NCI-H1092 treated with DMSO at 0.1 percent for 48 hours (cell line): ENCODE results near the gene PCDHGC5.

Experiments used
- DNase-seq: peaks from one replicate; lab custom pipeline; 2025; lab: John Stamatoyannopoulos, UW

The PCDHGC5 gene

DNA sequence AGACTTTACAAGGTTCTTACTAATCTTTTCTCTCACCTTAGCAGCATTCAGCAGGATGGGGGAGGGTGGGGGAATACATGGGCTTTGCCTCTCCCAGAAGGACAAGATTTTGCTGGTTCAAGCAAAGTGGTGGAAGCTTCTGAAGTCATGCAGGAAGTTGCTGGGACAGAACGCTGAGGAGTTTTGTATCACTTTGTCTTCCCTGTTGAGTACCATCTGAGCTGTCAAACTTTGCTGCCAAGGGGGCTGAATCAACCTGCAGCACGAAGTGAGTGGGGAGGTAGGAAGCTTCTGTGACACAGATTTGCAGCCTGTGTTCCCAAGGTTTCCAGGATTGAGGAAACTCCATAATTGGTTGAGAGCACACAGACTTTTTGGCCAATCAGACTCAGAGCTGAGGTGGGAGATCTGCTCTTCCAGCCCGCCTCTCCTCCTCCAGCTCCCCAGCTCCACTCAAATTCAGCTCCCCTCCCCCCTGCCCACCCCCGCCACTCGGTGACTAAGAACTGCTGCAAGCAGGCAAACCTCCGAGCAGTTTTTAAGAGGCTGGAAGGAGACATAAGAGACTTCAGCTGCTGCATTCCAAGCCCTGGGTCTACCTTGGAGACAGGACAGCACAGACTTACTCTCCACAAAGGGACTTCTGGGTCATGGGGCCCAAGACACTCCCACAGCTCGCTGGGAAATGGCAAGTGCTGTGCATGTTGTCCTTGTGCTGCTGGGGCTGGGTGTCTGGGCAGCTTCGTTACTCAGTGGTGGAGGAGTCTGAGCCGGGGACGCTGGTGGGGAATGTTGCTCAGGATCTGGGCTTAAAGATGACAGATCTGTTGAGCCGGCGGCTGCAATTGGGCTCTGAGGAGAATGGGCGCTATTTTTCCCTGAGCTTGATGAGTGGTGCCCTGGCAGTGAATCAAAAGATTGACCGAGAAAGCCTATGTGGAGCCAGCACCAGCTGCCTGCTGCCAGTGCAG is at the start of gene PCDHGC5:
TSS of gene PCDHGC5 (plus strand) at position 491 of the 971 bp plus-strand sequence. CDS start at position 651, 160 bp downstream.
- DNase-seq: no peak

DNA sequence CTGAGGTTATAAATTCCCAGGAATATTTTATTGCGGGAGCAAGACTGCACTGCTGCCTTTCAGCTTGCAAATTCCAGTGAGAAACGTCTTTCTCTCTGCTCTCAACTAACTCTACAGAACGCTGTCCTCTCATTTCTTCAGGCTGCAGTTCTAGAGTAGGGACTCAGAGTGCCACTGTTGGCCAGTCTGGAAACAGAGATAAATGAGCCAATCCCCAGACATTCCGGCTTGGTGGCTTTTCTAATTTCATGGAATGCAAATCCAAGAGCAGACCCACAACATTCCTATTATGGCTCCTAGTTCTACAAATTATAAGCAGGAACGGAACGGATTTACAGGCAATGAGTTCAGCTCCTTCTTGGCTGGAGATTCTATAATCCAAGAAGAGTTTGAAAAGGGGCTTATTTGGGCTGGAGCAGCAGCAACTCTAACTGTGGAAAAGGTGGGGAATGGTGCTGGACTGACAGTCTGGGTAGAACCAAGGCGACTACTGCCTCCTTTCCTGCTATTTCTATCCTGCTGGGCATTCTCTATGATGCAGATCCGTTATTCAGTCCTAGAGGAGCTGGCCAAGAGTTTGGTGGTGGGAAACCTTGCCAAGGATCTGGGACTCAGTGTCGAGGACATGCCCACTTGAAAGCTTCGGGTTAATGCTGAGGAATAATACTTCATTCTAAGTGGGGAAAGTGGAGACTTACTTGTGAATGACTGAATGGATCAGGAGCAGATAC is 49.3 kb upstream of the PCDHGC5 start:
- DNase-seq: no peak

DNA sequence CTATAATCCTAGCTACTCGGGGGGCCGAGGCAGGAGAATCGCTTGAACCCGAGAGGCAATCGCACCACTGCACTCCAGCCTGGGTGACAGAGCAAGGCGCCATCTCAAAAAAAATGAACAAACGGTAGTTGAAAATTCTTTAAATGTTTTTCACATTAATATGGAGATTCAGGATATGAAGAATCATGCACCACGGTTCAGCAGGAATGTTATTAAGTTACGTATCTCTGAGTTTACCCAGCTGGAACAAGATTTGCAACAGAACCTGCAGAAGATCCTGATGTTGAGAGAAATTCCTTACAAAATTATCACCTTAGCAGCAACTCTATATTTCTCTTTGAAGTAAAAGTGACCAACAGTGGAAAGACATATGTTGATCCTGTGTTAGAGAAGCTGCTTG is 48.5 kb upstream of the PCDHGC5 start:
- DNase-seq: no peak

DNA sequence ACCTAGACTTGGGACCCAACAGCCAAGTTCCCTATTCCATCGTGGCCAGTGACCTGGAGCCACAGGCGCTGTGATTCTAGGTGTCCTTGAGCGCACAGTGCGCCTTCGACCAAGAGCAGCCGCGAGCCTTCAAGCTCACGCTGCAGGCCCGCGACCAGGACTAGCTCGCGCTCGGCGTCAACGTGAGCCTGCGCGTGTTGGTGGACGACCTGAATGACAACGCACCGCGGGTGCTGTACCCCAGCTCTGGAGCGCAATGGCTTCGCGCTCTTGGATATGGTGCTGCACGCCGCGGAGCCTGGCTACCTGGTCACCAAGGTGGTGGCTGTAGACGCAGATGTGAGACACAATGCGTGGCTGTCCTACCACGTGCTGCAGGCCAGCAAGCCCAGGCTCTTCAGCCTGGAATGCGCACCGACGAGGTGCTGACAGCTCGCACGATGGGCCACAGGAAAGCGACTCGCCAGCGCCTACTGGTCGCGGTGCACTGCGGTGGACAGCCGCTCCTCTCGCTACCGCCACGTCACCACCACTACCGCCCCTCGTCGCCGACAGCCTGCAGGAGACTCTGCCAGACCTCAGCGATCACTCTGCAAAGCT is 47.2 kb upstream of the PCDHGC5 start:
- DNase-seq: no peak

DNA sequence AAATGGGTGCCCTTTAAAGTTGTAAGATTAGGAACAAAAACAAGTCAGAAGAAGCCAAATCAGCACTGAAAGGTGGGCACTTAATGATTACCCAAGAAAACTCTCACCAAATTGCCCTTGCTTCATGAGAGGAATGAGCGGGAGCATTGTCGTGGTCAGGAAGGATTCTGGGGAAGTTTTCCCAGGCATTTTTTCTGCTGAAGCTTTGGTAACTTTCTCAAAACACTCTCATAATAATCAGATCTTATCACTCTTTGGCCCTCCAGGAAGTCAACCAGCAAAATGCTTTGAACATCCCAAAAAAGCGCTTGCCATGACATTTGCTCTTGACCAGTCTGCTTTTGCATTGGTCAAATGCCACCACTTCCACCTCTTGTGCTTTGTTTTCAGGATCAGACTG is 23.5 kb upstream of the PCDHGC5 start:
- no peak for DNase-seq

DNA sequence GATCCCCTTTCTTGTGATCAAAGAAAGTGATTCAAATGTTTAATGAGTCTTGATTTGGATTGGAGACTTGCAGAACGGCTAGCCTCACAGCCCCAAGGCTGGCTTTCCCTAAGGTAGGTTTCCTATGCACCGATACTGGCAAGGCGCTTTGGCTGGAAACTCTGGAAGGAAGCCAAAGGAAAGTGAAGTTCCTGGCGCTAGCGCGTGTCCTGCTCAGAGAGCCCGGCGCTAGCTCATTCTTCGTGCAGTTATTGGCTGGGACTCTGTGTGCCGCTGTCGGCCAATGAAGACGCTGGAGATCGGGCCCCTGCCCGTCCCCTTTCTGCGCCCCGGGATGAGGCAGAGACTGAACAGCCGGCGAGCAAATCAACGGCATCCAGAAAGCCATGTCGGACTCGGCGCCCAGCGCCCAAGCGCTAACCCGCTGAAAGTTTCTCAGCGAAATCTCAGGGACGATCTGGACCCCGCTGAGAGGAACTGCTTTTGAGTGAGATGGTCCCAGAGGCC is 13.2 kb upstream of the PCDHGC5 start, which contains the start of gene PCDHGC3:
TSS of gene PCDHGC3 (plus strand) at position 342 of the 507 bp plus-strand sequence. CDS start at position 493, 151 bp downstream.
- peak; percentile 65 for DNase-seq

DNA sequence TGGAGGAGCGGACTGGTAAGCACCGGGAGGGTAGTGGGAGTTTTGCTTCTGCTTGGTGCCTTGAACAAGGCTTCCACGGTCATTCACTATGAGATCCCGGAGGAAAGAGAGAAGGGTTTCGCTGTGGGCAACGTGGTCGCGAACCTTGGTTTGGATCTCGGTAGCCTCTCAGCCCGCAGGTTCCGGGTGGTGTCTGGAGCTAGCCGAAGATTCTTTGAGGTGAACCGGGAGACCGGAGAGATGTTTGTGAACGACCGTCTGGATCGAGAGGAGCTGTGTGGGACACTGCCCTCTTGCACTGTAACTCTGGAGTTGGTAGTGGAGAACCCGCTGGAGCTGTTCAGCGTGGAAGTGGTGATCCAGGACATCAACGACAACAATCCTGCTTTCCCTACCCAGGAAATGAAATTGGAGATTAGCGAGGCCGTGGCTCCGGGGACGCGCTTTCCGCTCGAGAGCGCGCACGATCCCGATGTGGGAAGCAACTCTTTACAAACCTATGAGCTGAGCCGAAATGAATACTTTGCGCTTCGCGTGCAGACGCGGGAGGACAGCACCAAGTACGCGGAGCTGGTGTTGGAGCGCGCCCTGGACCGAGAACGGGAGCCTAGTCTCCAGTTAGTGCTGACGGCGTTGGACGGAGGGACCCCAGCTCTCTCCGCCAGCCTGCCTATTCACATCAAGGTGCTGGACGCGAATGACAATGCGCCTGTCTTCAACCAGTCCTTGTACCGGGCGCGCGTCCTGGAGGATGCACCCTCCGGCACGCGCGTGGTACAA is 12.6 kb upstream of the PCDHGC5 start:
- no peak for DNase-seq

DNA sequence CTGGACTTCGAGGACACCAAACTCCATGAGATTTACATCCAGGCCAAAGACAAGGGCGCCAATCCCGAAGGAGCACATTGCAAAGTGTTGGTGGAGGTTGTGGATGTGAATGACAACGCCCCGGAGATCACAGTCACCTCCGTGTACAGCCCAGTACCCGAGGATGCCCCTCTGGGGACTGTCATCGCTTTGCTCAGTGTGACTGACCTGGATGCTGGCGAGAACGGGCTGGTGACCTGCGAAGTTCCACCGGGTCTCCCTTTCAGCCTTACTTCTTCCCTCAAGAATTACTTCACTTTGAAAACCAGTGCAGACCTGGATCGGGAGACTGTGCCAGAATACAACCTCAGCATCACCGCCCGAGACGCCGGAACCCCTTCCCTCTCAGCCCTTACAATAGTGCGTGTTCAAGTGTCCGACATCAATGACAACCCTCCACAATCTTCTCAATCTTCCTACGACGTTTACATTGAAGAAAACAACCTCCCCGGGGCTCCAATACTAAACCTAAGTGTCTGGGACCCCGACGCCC is 11.8 kb upstream of the PCDHGC5 start:
- DNase-seq: no peak

DNA sequence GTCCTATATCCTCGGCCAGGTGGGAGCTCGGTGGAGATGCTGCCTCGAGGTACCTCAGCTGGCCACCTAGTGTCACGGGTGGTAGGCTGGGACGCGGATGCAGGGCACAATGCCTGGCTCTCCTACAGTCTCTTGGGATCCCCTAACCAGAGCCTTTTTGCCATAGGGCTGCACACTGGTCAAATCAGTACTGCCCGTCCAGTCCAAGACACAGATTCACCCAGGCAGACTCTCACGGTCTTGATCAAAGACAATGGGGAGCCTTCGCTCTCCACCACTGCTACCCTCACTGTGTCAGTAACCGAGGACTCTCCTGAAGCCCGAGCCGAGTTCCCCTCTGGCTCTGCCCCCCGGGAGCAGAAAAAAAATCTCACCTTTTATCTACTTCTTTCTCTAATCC is 11.1 kb upstream of the PCDHGC5 start:
- DNase-seq: no peak

DNA sequence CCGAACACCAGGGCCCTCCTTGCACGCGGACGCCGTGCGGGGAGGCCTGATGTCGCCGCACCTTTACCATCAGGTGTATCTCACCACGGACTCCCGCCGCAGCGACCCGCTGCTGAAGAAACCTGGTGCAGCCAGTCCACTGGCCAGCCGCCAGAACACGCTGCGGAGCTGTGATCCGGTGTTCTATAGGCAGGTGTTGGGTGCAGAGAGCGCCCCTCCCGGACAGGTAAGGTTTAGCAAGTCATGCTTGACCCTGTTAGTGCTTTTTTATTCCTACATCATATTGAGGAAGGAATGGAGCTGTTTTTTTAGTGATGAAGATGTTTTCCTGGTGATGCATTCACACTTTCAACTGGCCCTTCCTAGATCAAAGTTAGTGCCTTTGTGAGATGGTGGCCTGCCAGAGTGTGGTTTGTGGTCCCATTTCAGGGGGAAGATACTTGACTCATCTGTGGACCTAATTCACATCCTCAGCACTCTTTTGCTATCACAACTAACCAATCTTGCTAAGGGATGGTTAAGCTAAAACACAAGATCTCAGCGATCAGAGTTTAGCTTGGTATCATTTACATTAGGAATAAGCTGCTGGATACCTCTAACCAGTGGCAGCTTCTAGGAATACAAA is 10.4 kb upstream of the PCDHGC5 start:
- no peak for DNase-seq

DNA sequence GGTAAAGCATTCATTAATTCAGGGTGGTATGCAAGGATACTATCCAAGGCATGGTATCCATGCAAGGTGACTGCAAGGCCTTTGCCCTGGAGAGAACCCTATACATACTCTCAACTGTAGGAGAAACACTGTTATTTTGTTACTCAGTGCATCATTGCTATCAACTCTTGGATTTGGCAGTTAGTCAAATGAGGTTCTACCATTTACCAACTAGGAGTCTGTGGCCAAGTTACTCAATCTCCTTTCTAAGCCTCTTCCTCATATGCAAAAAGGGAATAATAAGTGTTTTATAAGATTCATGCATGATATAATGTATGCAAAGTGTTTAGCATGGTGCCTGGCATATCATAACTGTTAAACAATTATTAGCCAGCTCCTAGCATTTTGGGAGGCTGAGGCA is 9.1 kb upstream of the PCDHGC5 start:
- no peak for DNase-seq

DNA sequence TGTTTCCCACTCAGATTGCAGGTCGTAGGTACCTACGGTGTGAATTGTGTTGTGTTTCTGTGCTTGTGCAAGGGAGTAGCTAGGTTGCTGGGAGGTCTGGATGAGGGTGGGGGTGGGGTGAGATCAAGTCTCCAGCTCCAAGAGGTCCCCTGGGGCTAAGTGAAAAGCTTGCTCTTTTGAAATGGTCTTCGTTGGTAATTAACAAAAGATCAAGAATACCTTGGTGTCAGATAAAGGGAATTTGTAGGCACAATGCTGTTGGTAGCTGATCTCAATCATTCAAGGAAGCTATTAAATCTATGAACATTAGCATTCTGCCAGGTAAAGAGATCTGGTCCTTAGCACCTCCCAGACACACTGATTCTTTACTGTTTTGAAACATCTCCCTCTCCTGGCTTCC is 5.0 kb upstream of the PCDHGC5 start:
- peak; percentile 25 for DNase-seq

DNA sequence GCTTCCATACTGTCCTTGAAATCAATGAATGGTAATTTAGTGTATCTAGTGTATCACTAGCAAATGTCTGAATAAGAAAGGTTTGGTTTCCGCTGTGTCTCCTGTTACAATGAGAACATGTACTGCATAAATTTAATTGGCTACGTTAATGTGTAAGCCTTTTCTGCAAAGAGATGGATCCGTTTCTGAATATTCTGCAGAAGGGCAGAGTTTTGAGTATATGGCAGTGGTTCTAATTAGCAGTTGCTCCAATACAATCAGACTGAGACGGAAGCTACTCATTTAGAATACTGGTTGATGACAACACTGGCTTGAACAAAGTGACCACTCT is 4.6 kb upstream of the PCDHGC5 start:
- DNase-seq: no peak

DNA sequence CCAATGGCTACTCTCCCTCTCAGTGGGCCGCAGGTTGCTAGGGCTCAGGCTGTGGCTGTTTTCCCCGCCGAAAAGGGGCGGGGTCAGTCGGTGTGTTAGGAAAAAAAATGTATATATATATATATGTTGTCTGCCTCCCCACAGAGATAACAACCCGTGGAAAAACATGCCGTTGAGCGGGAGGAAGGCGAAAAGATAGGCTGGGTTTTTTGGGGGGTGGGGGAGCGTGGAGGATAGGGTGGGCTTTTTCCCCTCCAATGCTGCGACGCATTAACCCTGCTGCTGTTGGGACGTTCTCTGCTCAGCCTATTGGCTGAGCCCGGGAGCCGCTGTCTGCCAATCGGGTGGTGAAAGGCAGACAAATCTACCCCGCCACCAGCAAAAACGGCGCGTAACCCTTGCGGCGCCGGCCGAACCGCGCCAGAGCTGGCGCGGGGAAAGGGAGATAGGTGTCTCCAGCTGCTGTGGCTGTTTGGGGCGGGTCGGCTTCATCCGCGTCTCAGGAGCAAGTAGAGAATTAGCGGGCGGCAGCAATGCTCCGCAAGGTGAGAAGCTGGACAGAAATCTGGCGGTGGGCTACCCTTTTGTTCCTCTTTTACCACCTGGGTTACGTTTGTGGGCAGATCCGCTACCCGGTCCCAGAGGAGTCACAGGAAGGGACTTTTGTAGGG is 4.1 kb upstream of the PCDHGC5 start, which contains the start of gene PCDHGC4:
TSS of gene PCDHGC4 (plus strand) at position 390 of the 671 bp plus-strand sequence. CDS start at position 534, 144 bp downstream.
- peak; percentile 67 for DNase-seq

DNA sequence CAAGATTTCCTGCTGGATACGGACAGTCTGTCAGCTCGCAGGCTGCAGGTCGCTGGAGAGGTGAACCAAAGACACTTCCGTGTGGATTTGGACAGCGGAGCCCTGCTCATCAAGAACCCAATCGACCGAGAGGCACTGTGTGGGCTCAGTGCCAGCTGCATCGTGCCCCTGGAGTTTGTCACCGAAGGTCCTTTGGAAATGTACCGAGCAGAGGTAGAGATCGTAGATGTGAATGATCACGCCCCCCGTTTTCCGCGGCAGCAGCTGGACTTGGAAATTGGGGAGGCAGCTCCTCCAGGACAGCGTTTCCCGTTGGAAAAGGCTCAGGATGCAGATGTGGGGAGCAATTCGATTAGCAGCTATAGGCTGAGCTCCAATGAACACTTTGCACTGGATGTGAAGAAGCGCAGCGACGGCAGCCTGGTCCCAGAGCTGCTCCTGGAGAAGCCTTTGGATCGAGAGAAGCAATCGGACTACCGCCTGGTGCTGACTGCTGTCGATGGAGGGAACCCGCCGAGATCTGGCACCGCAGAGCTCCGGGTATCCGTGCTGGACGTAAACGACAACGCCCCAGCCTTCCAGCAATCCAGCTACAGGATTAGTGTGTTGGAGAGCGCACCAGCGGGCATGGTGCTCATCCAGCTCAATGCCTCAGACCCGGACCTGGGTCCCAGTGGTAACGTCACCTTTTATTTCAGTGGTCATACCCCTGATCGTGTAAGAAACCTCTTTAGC is 3.4 kb upstream of the PCDHGC5 start:
- no peak for DNase-seq

DNA sequence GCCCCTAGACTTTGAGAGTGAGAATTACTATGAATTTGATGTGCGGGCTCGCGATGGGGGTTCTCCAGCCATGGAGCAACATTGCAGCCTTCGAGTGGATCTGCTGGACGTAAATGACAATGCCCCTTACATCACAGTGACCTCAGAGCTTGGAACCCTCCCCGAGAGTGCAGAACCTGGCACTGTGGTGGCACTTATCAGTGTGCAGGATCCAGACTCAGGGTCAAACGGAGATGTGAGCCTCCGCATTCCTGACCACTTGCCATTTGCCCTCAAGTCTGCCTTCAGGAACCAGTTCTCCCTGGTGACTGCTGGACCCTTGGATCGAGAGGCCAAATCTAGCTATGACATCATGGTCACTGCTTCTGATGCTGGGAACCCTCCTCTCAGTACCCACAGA is 2.8 kb upstream of the PCDHGC5 start:
- DNase-seq: no peak

DNA sequence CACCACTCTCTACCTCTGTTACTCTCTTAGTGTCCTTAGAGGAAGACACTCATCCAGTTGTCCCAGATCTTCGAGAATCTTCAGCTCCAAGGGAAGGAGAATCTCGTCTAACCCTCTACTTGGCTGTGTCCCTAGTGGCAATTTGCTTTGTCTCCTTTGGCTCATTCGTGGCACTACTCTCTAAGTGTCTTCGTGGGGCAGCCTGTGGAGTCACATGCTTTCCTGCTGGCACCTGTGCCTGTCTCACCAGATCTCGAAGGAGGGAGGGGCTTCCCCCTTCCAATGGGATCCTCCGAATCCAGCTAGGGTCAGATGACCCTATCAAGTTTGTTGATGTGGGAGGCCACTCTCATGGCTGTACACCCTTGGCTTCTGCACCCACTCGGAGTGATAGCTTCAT is 1.8 kb upstream of the PCDHGC5 start:
- no peak for DNase-seq

DNA sequence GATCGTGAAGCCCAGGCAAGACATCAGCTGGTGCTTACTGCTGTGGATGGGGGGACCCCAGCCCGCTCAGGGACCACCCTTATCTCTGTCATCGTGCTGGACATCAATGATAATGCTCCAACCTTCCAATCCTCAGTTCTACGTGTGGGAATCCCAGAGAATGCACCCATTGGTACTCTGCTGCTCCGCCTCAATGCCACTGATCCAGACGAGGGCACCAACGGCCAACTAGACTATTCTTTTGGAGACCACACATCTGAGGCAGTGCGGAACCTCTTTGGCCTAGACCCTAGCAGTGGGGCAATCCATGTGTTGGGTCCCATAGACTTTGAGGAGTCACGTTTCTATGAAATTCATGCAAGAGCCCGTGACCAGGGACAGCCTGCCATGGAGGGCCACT is 960 bp downstream of the PCDHGC5 start:
- no peak for DNase-seq

DNA sequence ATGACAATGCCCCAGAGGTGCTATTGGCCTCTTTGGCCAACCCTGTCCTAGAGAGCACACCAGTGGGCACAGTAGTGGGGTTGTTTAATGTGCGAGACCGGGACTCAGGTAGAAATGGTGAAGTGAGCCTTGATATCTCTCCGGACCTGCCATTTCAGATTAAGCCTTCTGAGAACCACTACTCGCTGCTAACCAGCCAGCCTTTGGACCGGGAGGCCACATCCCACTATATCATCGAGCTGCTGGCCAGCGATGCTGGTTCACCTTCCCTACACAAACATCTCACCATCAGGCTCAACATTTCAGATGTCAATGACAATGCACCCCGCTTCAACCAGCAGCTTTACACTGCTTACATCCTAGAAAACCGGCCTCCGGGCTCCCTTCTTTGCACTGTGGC is 1.4 kb downstream of the PCDHGC5 start:
- no peak for DNase-seq

DNA sequence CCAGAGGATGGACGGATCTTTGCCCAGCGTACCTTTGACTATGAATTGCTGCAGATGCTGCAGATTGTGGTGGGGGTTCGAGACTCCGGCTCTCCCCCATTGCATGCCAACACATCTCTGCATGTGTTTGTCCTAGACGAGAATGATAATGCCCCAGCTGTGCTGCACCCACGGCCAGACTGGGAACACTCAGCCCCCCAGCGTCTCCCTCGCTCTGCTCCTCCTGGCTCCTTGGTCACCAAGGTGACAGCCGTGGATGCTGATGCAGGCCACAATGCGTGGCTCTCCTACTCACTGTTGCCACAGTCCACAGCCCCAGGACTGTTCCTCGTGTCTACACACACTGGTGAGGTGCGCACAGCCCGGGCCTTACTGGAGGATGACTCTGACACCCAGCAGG is 1.9 kb downstream of the PCDHGC5 start:
- no peak for DNase-seq
